Testis (tissue), 3 donors: ENCODE results near the gene ZNF76. TPM values are rescaled to one million over a fixed set of nuclear protein-coding genes. Genes with fewer than 3 reads are reported as not detected.

ENCODE experiments used
- DNase-seq: peaks from one replicate; pipeline ENCODE4 v3.0.0-alpha.2; 2019
- H3K27ac ChIP-seq, 2 donors: fragments of 200-600 bp; sonication (generic); one replicate each; pipeline ENCODE4 v1.5.1; 2019
- H3K27me3 ChIP-seq: fragments of 200-600 bp; sonication (generic); one replicate; pipeline ENCODE4 v1.5.1; 2019
- H3K36me3 ChIP-seq: fragments of 200-600 bp; sonication (generic); one replicate; pipeline ENCODE4 v1.5.1; 2017; ENCODE audit warnings: low read depth; ENCODE audit errors: missing control alignments
- H3K4me1 ChIP-seq: fragments of 200-600 bp; sonication (generic); one replicate; pipeline ENCODE4 v1.5.1; 2019
- H3K4me3 ChIP-seq, 2 donors: fragments of 200-600 bp; sonication (generic); one replicate each; pipeline ENCODE4 v1.5.1; 2017 to 2019
- H3K9me3 ChIP-seq: fragments of 200-600 bp; sonication (generic); one replicate; pipeline ENCODE4 v1.5.1; 2017
- CTCF ChIP-seq, 3 experiments: fragments of 450-650 bp in 2 of 3; fragments of 200-600 bp in 1 of 3; sonication (generic) in 1 of 3; IDR thresholded peaks; one replicate each; pipeline ENCODE4 v1.5.1; 2016 to 2019; ENCODE audit warnings: antibody characterized with exemption in 3 of 3, mild to moderate bottlenecking in 2 of 3, moderate library complexity in 1 of 3
- POLR2A ChIP-seq: fragments of 450-650 bp; IDR thresholded peaks from one replicate; pipeline ENCODE4 v1.6.1; 2017; ENCODE audit warnings: antibody characterized with exemption, mild to moderate bottlenecking, moderate library complexity
- WGBS, 2 donors: methylation state at CpG; one replicate each; pipeline ENCODE4 v1.1.5; 2018; 5-methylcytosine and 5-hydroxymethylcytosine counted together
- intact Hi-C: fragments of 100-400 bp; cut with DNase I; formaldehyde crosslinking; loops from one replicate; pipeline ENCODE4 v1.15.1; 2023; ENCODE audit warnings: low total_unique reads
- polyA plus RNA-seq: library from polyadenylated mRNA; stranded (reverse); fragments of 350-450 nt; fragmentation: Illumina TruSeq; extraction: RNeasy Lipid Tissue Mini Kit (QIAGEN cat#74804); gene quantifications from one replicate; pipeline ENCODE4 v1.2.3, GENCODE V29; 2014; ENCODE audit warnings: low read depth, low replicate concordance; ENCODE audit not compliant: insufficient read depth
- total RNA-seq, 2 donors: library from RNA; depleted of rRNA; stranded (reverse); fragments of >200 nt; gene quantifications; one replicate each; pipeline ENCODE4 v1.2.3, GENCODE V29; 2016

The ZNF76 gene
- total and polyA plus RNA-seq, 3 donors from 2014 or later, result 76.9 to 97.3 (median 81.3) TPM

- Histone ChIP-seq H3K36me3 (no peaks in the 10 kb centered on the region), H3K9me3 (no peaks in the 10 kb centered on the region), H3K4me1 (peaks cover 4% of the 10 kb centered on the region), H3K27me3 (no peaks in the 10 kb centered on the region), H3K4me3 (no peak overlapping the region), H3K27ac (no peak overlapping the region)
- no peak for TF ChIP-seq POLR2A
- no peak for TF ChIP-seq CTCF (IDR thresholded peaks at IDR 0.05)
- intact Hi-C loops, result no loop called here
- 82 to 95% methylated on average over 2 of the region's 2 CpGs for WGBS, 2 donors
- no peak for DNase-seq
Observed at GRCh38 chr6:35295036-35295435, 35.5 kb downstream of the ZNF76 start.

DNA sequence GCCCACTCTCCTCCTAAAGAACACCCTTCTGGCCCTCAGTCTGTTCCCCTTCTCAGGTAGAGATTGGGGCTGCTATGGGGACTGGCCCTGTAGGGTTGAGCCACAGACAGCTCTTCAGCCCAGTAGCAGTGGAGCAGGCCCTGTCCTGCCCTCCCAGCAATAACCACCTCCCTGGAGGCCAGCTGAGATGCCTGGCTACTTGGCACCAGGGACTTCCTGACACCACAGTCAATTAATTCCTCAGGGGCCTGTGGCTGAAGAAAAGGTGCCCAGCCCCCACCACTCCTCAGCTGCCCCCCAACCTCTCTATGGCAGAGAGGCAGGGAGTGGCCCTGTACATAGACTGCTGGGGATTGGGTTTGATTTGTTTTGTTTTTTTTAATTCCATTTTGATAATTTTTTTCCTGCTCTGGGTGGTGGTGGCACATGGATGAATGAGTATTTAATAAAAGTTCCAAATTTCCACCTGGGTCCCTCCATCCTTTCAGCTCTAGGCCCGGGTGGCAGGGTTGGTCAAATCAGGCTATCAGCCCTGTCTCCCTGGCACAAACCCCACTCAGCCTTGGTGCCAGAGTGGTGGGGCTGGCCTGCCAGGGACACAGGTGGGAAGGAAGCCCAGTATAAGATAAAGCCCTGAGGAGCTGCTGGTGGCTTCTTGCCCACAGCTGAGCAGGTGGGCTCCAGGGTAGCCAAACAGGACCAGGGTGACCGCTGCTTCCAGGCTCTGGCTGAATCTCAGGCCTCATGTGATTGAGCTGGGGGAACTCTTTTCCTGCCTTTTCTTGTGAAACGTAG lies 36.2 kb downstream of the ZNF76 start:
- peaks cover 4% of the 10 kb centered on the region for H3K4me1 ChIP-seq
- intact Hi-C loops, result no loop called here
- WGBS, 2 donors, result 52 to 61% methylated on average over 3 of the region's 3 CpGs
- no peaks in the 10 kb centered on the region for H3K27me3 ChIP-seq
- H3K9me3 ChIP-seq, result no peaks in the 10 kb centered on the region
- TF ChIP-seq POLR2A, result no peak
- TF ChIP-seq CTCF (IDR thresholded peaks at IDR 0.05), result no peak
- no peak for DNase-seq
- H3K27ac ChIP-seq, result no peak overlapping the region
- no peak overlapping the region for H3K4me3 ChIP-seq
- H3K36me3 ChIP-seq, result no peaks in the 10 kb centered on the region

GRCh38 chr6:35296931-35297600 lies 37.5 kb downstream of the ZNF76 start:
- Histone ChIP-seq H3K4me3 (no peak overlapping the region), H3K9me3 (no peaks in the 10 kb centered on the region), H3K27me3 (no peaks in the 10 kb centered on the region), H3K4me1 (peaks cover 4% of the 10 kb centered on the region), H3K36me3 (no peaks in the 10 kb centered on the region), H3K27ac (peak overlapping the region in 1 of 2 donors; percentile 15)
- no peak for DNase-seq
- TF ChIP-seq POLR2A, result no peak
- TF ChIP-seq CTCF (IDR thresholded peaks at IDR 0.05), result no peak
- intact Hi-C loops, result no loop called here
- WGBS, 2 donors, result 72 to 77% methylated on average over 6 of the region's 6 CpGs

GRCh38 chr6:35297601-35298481 lies 38.3 kb downstream of the ZNF76 start, which contains the start of gene DEF6:
Gene DEF6 (plus strand): TSS chr6:35297818. CDS start chr6:35297857, 39 bp downstream.
- peak within 1 kb of the TSS in 1 of 2 donors; percentile 41 for H3K27ac ChIP-seq
- peak; percentile 80 for DNase-seq
- WGBS, 2 donors, result 46% methylated on average over 20 to 35 of the region's 35 CpGs
- peak within 1 kb of the TSS in 1 of 2 donors; percentile 24 for H3K4me3 ChIP-seq
- intact Hi-C loops, result no loop called here
- H3K4me1 ChIP-seq, result peaks cover 4% of the 10 kb centered on the region
- no peaks in the 10 kb centered on the region for H3K9me3 ChIP-seq
- TF ChIP-seq POLR2A (no peak), CTCF (IDR thresholded peaks at IDR 0.05) (peak; percentile 30 to 46 (median 33))
- H3K36me3 ChIP-seq, result no peaks in the 10 kb centered on the region
- no peaks in the 10 kb centered on the region for H3K27me3 ChIP-seq
